K562 (cell line): ENCODE data around the gene KRTCAP2. TPM values are rescaled to one million over a fixed set of nuclear protein-coding genes. Genes with fewer than 3 reads are reported as not detected.

Experiments
- DIDO1 ChIP-seq: fragments of 450-650 bp; IDR thresholded peaks from 2 replicates; pipeline ENCODE4 v1.6.1; 2016; ENCODE audit warnings: low read depth, missing biosample characterization, missing genetic modification characterization
- EP300 ChIP-seq: IDR thresholded peaks from 2 replicates; pipeline ENCODE4 v1.6.1; 2012; ENCODE audit warnings: low read length, improper control_type of control experiment
- ETV1 ChIP-seq: fragments of 450-650 bp; conservative IDR thresholded peaks from 2 replicates; pipeline ENCODE4 v1.6.1; 2016; ENCODE audit warnings: missing genetic modification characterization, control low read depth, low read depth, missing compliant biosample characterization
- NELFE ChIP-seq: IDR thresholded peaks from 2 replicates; pipeline ENCODE4 v1.6.1; 2011; ENCODE audit warnings: mild to moderate bottlenecking; ENCODE audit not compliant: insufficient read depth, insufficient read length
- PHF20 ChIP-seq: fragments of 450-650 bp; IDR thresholded peaks from 2 replicates; pipeline ENCODE4 v1.6.1; 2018; ENCODE audit not compliant: partially characterized antibody
- RCOR1 ChIP-seq, 2 experiments: IDR thresholded peaks; 2 replicates each; pipeline ENCODE4 v1.6.1; 2012; ENCODE audit warnings: low read depth in 2 of 2, low read length in 2 of 2, borderline replicate concordance in 1 of 2, improper control_type of control experiment in 1 of 2
- polyA plus RNA-seq, 8 experiments: library from polyadenylated mRNA; depleted of rRNA in 4 of 8; stranded (reverse) in 5 of 8; unstranded in 3 of 8; fragments of >200 nt; fragmentation: Nextera tagmentation in 2 of 8; fragmentation: Illumina TruSeq in 1 of 8; extraction: Ambion mirVana in 2 of 8; extraction: Trizol in 1 of 8; gene quantifications; 2 replicates each; pipeline versions ENCODE4 v1.2.1 to v1.2.3, GENCODE V29; 2011 to 2014; ENCODE audit warnings: inconsistent platforms in 1 of 8, missing spikeins in 1 of 8
- total RNA-seq, 7 experiments: library from RNA; depleted of rRNA in 6 of 7; stranded (reverse); fragments of >200 nt in 6 of 7; fragmentation: Illumina TruSeq in 2 of 7; extraction: Trizol in 2 of 7; gene quantifications; 2 replicates each; pipeline versions ENCODE4 v1.2.1 to v1.2.3, GENCODE V29; 2011 to 2021; ENCODE audit warnings: low replicate concordance in 1 of 7
- TF ChIP-seq, protein P1 (sequence below), 2 experiments: fragments of 450-650 bp in 1 of 2; sonication (generic) in 1 of 2; formaldehyde crosslinking in 1 of 2; IDR thresholded peaks; 2 replicates each; pipeline versions ENCODE4 v1.7.1 to v1.9.0; 2016 to 2022; ENCODE audit warnings: inconsistent platforms in 1 of 2, mild to moderate bottlenecking in 1 of 2, missing genetic modification reagents in 1 of 2
- TF ChIP-seq, protein P2 (sequence below): fragments of 250-450 bp; sonication (Bioruptor Pico); IDR thresholded peaks from 2 replicates; pipeline ENCODE4 v1.8.0; 2021; ENCODE audit warnings: borderline replicate concordance, mild to moderate bottlenecking, moderate library complexity; ENCODE audit not compliant: poor library complexity, severe bottlenecking
- TF ChIP-seq, protein P3 (sequence below): fragments of 450-650 bp; conservative IDR thresholded peaks from 2 replicates; pipeline ENCODE4 v1.6.1; 2016; ENCODE audit warnings: missing genetic modification characterization, low read depth, mild to moderate bottlenecking, missing compliant biosample characterization, moderate library complexity
- TF ChIP-seq, protein P4 (sequence below): IDR thresholded peaks from 2 replicates; pipeline ENCODE4 v1.6.1; 2014; ENCODE audit warnings: antibody characterized with exemption
- TF ChIP-seq, protein P5 (sequence below): fragments of 450-650 bp; formaldehyde crosslinking; IDR thresholded peaks from 2 replicates; pipeline ENCODE4 v1.4.0; 2020; ENCODE audit warnings: mild to moderate bottlenecking, mixed read lengths

Gene KRTCAP2
- total and polyA plus RNA-seq, 9 of the 15 experiments (the other 6 are each of a cell fraction or from before 2014, with no cell fraction given), result 126 to 436 (median 244) TPM

DNA sequence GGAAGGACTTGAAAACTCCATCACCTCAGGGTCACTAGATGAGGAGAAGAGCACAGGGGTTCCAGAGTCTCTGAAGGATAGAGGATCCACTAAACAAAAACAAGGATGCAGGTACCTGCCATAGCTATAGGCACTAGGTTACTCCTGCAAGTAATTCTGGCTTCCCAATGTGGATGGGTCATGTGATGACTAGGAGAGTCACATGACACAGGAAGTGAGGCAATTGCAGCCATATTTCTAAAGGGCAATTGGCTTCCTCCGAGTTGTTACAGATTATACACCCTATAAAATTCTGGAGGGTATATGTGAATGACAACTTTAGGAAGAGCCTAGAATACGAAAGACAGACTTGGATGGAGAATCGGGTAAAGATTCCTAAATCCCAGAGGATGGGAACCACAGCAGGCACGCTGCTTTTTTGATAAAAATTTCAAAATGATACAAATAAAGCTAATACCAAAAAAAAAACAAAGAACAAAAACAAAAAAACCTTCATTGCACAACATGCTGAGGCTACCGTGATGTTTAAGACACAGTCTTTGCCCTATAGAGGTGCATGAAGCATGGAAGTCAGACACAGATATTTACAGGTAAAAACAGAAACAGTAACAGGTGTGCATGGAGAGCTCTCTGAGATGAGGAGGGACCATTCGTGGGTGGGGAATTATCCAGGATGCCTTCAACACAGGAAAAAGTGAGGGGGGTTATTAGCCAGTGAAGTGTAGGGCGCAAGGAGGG is 45.9 kb upstream of the KRTCAP2 start (continued):
- TF ChIP-seq, protein P1, sequence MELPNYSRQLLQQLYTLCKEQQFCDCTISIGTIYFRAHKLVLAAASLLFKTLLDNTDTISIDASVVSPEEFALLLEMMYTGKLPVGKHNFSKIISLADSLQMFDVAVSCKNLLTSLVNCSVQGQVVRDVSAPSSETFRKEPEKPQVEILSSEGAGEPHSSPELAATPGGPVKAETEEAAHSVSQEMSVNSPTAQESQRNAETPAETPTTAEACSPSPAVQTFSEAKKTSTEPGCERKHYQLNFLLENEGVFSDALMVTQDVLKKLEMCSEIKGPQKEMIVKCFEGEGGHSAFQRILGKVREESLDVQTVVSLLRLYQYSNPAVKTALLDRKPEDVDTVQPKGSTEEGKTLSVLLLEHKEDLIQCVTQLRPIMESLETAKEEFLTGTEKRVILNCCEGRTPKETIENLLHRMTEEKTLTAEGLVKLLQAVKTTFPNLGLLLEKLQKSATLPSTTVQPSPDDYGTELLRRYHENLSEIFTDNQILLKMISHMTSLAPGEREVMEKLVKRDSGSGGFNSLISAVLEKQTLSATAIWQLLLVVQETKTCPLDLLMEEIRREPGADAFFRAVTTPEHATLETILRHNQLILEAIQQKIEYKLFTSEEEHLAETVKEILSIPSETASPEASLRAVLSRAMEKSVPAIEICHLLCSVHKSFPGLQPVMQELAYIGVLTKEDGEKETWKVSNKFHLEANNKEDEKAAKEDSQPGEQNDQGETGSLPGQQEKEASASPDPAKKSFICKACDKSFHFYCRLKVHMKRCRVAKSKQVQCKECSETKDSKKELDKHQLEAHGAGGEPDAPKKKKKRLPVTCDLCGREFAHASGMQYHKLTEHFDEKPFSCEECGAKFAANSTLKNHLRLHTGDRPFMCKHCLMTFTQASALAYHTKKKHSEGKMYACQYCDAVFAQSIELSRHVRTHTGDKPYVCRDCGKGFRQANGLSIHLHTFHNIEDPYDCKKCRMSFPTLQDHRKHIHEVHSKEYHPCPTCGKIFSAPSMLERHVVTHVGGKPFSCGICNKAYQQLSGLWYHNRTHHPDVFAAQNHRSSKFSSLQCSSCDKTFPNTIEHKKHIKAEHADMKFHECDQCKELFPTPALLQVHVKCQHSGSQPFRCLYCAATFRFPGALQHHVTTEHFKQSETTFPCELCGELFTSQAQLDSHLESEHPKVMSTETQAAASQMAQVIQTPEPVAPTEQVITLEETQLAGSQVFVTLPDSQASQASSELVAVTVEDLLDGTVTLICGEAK (IDR thresholded peaks at IDR 0.05), result peak; percentile 78
- TF ChIP-seq, protein P1 (CRISPR knock-in tag; IDR thresholded peaks at IDR 0.05), result no peak
- no peak for TF ChIP-seq EP300
- peak; percentile 55 for TF ChIP-seq ETV1 (tag)
- TF ChIP-seq DIDO1 (tag), result peak; percentile 83; the same call in 1 of the 2 replicates
- TF ChIP-seq, protein P2, sequence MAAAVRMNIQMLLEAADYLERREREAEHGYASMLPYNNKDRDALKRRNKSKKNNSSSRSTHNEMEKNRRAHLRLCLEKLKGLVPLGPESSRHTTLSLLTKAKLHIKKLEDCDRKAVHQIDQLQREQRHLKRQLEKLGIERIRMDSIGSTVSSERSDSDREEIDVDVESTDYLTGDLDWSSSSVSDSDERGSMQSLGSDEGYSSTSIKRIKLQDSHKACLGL (CRISPR knock-in tag), result no peak
- TF ChIP-seq, protein P3, sequence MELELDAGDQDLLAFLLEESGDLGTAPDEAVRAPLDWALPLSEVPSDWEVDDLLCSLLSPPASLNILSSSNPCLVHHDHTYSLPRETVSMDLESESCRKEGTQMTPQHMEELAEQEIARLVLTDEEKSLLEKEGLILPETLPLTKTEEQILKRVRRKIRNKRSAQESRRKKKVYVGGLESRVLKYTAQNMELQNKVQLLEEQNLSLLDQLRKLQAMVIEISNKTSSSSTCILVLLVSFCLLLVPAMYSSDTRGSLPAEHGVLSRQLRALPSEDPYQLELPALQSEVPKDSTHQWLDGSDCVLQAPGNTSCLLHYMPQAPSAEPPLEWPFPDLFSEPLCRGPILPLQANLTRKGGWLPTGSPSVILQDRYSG (tag), result peak; percentile 66; the same call in 1 of the 2 replicates
- TF ChIP-seq RCOR1 (IDR thresholded peaks at IDR 0.05; ENCODE audit: borderline replicate concordance in 1 of 2, low read depth in 2 of 2, low read length in 2 of 2), result peak in 1 of 2 experiments; percentile 31; a peak in 1 of 4 replicates
- TF ChIP-seq, protein P4, sequence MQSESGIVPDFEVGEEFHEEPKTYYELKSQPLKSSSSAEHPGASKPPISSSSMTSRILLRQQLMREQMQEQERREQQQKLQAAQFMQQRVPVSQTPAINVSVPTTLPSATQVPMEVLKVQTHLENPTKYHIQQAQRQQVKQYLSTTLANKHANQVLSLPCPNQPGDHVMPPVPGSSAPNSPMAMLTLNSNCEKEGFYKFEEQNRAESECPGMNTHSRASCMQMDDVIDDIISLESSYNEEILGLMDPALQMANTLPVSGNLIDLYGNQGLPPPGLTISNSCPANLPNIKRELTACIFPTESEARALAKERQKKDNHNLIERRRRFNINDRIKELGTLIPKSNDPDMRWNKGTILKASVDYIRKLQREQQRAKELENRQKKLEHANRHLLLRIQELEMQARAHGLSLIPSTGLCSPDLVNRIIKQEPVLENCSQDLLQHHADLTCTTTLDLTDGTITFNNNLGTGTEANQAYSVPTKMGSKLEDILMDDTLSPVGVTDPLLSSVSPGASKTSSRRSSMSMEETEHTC, result peak; percentile 72
- TF ChIP-seq NELFE, result no peak
- TF ChIP-seq, protein P5, sequence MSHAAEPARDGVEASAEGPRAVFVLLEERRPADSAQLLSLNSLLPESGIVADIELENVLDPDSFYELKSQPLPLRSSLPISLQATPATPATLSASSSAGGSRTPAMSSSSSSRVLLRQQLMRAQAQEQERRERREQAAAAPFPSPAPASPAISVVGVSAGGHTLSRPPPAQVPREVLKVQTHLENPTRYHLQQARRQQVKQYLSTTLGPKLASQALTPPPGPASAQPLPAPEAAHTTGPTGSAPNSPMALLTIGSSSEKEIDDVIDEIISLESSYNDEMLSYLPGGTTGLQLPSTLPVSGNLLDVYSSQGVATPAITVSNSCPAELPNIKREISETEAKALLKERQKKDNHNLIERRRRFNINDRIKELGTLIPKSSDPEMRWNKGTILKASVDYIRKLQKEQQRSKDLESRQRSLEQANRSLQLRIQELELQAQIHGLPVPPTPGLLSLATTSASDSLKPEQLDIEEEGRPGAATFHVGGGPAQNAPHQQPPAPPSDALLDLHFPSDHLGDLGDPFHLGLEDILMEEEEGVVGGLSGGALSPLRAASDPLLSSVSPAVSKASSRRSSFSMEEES (CRISPR knock-in tag), result peak; percentile 99
- peak; percentile 97 for TF ChIP-seq PHF20
